HEK293 (cell line): ENCODE data around the gene LRBA.

ENCODE experiments used
- CTCF ChIA-PET: fragments of 350-600 bp; formaldehyde crosslinking; extraction: SDS; loops from one replicate; lab custom pipeline; 2021; ENCODE audit warnings: antibody characterized with exemption; lab: Yijun Ruan, JAX
- POLR2A ChIA-PET: fragments of 300-600 bp; formaldehyde crosslinking; extraction: SDS; loops from one replicate; lab custom pipeline; 2020; ENCODE audit warnings: antibody characterized with exemption, inconsistent platforms; lab: Yijun Ruan, JAX
- H3K27ac ChIP-seq: fragments of 200-500 bp; sonication (Bioruptor generic); 2 replicates; pipeline ENCODE4 v1.5.1; 2014; ENCODE audit warnings: low read depth, low read length, control low read depth, inconsistent platforms; ENCODE audit errors: extremely low read depth
- H3K36me3 ChIP-seq, 2 experiments: fragments of 200-500 bp in 1 of 2; sonication (Bioruptor generic) in 1 of 2; 1 replicate in 1 of 2; 2 replicates in 1 of 2; pipeline ENCODE4 v1.5.1; 2014 to 2017; ENCODE audit warnings: inconsistent platforms in 2 of 2, low read length in 2 of 2; ENCODE audit not compliant: control insufficient read depth in 2 of 2, insufficient read depth in 1 of 2
- H3K4me1 ChIP-seq: fragments of 200-500 bp; sonication (Bioruptor generic); 2 replicates; pipeline ENCODE4 v1.5.1; 2014; ENCODE audit warnings: mild to moderate bottlenecking, low read length, inconsistent platforms; ENCODE audit not compliant: control insufficient read depth, insufficient read depth
- H3K4me3 ChIP-seq: 2 replicates; pipeline ENCODE4 v1.5.1; 2011; ENCODE audit warnings: low read depth, mild to moderate bottlenecking, control low read depth, low read length, moderate library complexity
- H3K9me3 ChIP-seq: fragments of 200-500 bp; sonication (Bioruptor generic); 2 replicates; pipeline ENCODE4 v1.5.1; 2014; ENCODE audit warnings: low read depth, low read length, inconsistent platforms; ENCODE audit not compliant: control insufficient read depth, insufficient read depth
- EGR2 ChIP-seq: fragments of 450-650 bp; formaldehyde crosslinking; IDR thresholded peaks from 2 replicates; pipeline ENCODE4 v1.5.1; 2016; ENCODE audit warnings: low read depth, missing biosample characterization, missing genetic modification characterization
- FEZF1 ChIP-seq: fragments of 450-650 bp; formaldehyde crosslinking; IDR thresholded peaks from 2 replicates; pipeline ENCODE4 v1.5.1; 2016; ENCODE audit warnings: missing biosample characterization, missing genetic modification characterization
- PRDM1 ChIP-seq: fragments of 450-650 bp; formaldehyde crosslinking; IDR thresholded peaks from 2 replicates; pipeline ENCODE4; 2016; ENCODE audit warnings: missing biosample characterization, missing genetic modification characterization
- PRDM10 ChIP-seq: fragments of 450-650 bp; formaldehyde crosslinking; IDR thresholded peaks from 2 replicates; pipeline ENCODE4 v1.5.1; 2016; ENCODE audit warnings: missing biosample characterization, missing genetic modification characterization
- PRDM6 ChIP-seq: fragments of 450-650 bp; formaldehyde crosslinking; IDR thresholded peaks from 2 replicates; pipeline ENCODE4 v1.5.1; 2017; ENCODE audit warnings: missing biosample characterization, missing genetic modification characterization
- SP3 ChIP-seq: fragments of 450-650 bp; formaldehyde crosslinking; IDR thresholded peaks from 2 replicates; pipeline ENCODE4 v1.5.1; 2016; ENCODE audit warnings: missing biosample characterization, missing genetic modification characterization
- TRIM28 ChIP-seq: IDR thresholded peaks from 2 replicates; pipeline ENCODE4 v1.6.1; 2011; ENCODE audit warnings: low read length, control low read depth, borderline replicate concordance
- TSHZ1 ChIP-seq: fragments of 450-650 bp; formaldehyde crosslinking; IDR thresholded peaks from 2 replicates; pipeline ENCODE4 v1.5.1; 2016; ENCODE audit warnings: missing biosample characterization, missing genetic modification characterization, borderline replicate concordance
- ZBTB49 ChIP-seq: fragments of 450-650 bp; formaldehyde crosslinking; IDR thresholded peaks from 2 replicates; pipeline ENCODE4 v1.5.1; 2016; ENCODE audit warnings: missing biosample characterization, missing genetic modification characterization, low read depth
- ZFHX2 ChIP-seq: fragments of 450-650 bp; formaldehyde crosslinking; conservative IDR thresholded peaks from 2 replicates; pipeline ENCODE4 v1.5.1; 2016; ENCODE audit warnings: missing biosample characterization, missing genetic modification characterization
- ZNF157 ChIP-seq: fragments of 450-650 bp; formaldehyde crosslinking; IDR thresholded peaks from 2 replicates; pipeline ENCODE4 v1.5.1; 2016; ENCODE audit warnings: missing biosample characterization, missing genetic modification characterization
- ZNF302 ChIP-seq: fragments of 450-650 bp; formaldehyde crosslinking; IDR thresholded peaks from 2 replicates; pipeline ENCODE4 v1.5.1; 2016; ENCODE audit warnings: missing biosample characterization, missing genetic modification characterization, low read depth
- ZNF341 ChIP-seq: fragments of 450-650 bp; formaldehyde crosslinking; IDR thresholded peaks from 2 replicates; pipeline ENCODE4; 2016; ENCODE audit warnings: low read depth, missing biosample characterization, missing genetic modification characterization
- ZNF513 ChIP-seq: fragments of 450-650 bp; IDR thresholded peaks from 2 replicates; pipeline ENCODE4 v1.5.1; 2018; ENCODE audit warnings: missing biosample characterization, missing genetic modification characterization
- ZNF544 ChIP-seq: fragments of 450-650 bp; formaldehyde crosslinking; IDR thresholded peaks from 2 replicates; pipeline ENCODE4 v1.5.0; 2017; ENCODE audit warnings: missing biosample characterization, missing genetic modification characterization
- ZNF596 ChIP-seq: fragments of 450-650 bp; IDR thresholded peaks from 2 replicates; pipeline ENCODE4 v1.5.0; 2018; ENCODE audit warnings: missing biosample characterization, mild to moderate bottlenecking, missing genetic modification characterization, moderate library complexity
- ZNF677 ChIP-seq: fragments of 450-650 bp; IDR thresholded peaks from 2 replicates; pipeline ENCODE4 v1.5.0; 2018; ENCODE audit warnings: missing biosample characterization, mild to moderate bottlenecking, missing genetic modification characterization, moderate library complexity
- ZNF704 ChIP-seq: fragments of 450-650 bp; formaldehyde crosslinking; IDR thresholded peaks from 2 replicates; pipeline ENCODE4 v1.5.1; 2016; ENCODE audit warnings: missing biosample characterization, missing genetic modification characterization
- ZNF768 ChIP-seq: fragments of 450-650 bp; formaldehyde crosslinking; IDR thresholded peaks from 2 replicates; pipeline ENCODE4 v1.5.1; 2018; ENCODE audit warnings: missing biosample characterization, mild to moderate bottlenecking, missing genetic modification characterization
- ZNF843 ChIP-seq: fragments of 450-650 bp; formaldehyde crosslinking; IDR thresholded peaks from 2 replicates; pipeline ENCODE4 v1.5.1; 2016; ENCODE audit warnings: missing biosample characterization, missing genetic modification characterization

LRBA gene

GRCh38 chr4:150976478-150977118, 38.5 kb downstream of the LRBA start:
- CTCF ChIA-PET: no interaction called here
- TF ChIP-seq ZNF677 (no peak), ZFHX2 (tag by site-specific recombination) (peak; percentile 33; the same call in 1 of the 2 replicates), EGR2 (tag by site-specific recombination) (peak; percentile 45; the same call in 1 of the 2 replicates), ZNF302 (no peak), ZNF157 (no peak), ZNF544 (tag by site-specific recombination) (no peak), SP3 (tag by site-specific recombination) (no peak), TRIM28 (peak; percentile 38; the same call in 1 of the 2 replicates), ZNF596 (no peak)
- Histone ChIP-seq H3K27ac (no peak overlapping the region), H3K4me1 (peaks cover 17% of the 10 kb centered on the region), H3K9me3 (no peaks in the 10 kb centered on the region), H3K36me3 (no peaks in the 10 kb centered on the region), H3K4me3 (no peak overlapping the region)
- POLR2A ChIA-PET: interaction anchor here (0.6 kb wide), 1 partner anchor 1153 kb away, joined by 3 read pairs; no protein-coding TSS in a partner anchor

GRCh38 chr4:150974750-150975149, 40.3 kb downstream of the LRBA start:
- Histone ChIP-seq H3K36me3 (no peaks in the 10 kb centered on the region), H3K9me3 (no peaks in the 10 kb centered on the region), H3K4me1 (peaks cover 17% of the 10 kb centered on the region), H3K4me3 (no peak overlapping the region), H3K27ac (no peak overlapping the region)
- ChIA-PET CTCF (interaction anchor here (0.5 to 1.6 kb wide), 4 partner anchors 12 to 179 kb away, joined by 3 to 8 read pairs (median 4); no protein-coding TSS in a partner anchor), POLR2A (no interaction called here)
- TF ChIP-seq ZBTB49 (tag by site-specific recombination) (no peak), ZNF513 (tag by site-specific recombination) (no peak), PRDM10 (no peak), ZFHX2 (tag by site-specific recombination) (no peak), PRDM1 (tag by site-specific recombination) (no peak), ZNF768 (tag by site-specific recombination) (no peak), EGR2 (tag by site-specific recombination) (no peak), FEZF1 (tag by site-specific recombination) (peak; percentile 65), TSHZ1 (tag by site-specific recombination) (0 out of 2 replicates have a peak, but pooled peaks have one; percentile 25), ZNF341 (tag by site-specific recombination) (no peak), ZNF843 (peak; percentile 58), PRDM6 (tag by site-specific recombination) (peak; percentile 67), ZNF704 (tag by site-specific recombination) (no peak)
